Retinal pigment epithelial cell (primary cell): ENCODE results near the gene CASKIN1.
"Not testable (repeated sequence)": the region's sequence is repeated elsewhere in the genome, so short reads cannot be mapped to it uniquely, and the experiment has no call there.

Experiments used
- DNase-seq: peaks from one replicate; pipeline ENCODE4 v3.0.0-alpha.2; 2010; ENCODE audit warnings: low read depth
- H3K4me3 ChIP-seq: 2 replicates; pipeline ENCODE4 v1.5.1; 2011; ENCODE audit warnings: mild to moderate bottlenecking, low read length, control low read depth, moderate library complexity
- TF ChIP-seq, protein P1 (sequence below): conservative IDR thresholded peaks from 2 replicates; pipeline ENCODE4 v1.5.1; 2011; ENCODE audit warnings: low read depth, low read length, control low read depth, inconsistent platforms

CASKIN1 gene

DNA sequence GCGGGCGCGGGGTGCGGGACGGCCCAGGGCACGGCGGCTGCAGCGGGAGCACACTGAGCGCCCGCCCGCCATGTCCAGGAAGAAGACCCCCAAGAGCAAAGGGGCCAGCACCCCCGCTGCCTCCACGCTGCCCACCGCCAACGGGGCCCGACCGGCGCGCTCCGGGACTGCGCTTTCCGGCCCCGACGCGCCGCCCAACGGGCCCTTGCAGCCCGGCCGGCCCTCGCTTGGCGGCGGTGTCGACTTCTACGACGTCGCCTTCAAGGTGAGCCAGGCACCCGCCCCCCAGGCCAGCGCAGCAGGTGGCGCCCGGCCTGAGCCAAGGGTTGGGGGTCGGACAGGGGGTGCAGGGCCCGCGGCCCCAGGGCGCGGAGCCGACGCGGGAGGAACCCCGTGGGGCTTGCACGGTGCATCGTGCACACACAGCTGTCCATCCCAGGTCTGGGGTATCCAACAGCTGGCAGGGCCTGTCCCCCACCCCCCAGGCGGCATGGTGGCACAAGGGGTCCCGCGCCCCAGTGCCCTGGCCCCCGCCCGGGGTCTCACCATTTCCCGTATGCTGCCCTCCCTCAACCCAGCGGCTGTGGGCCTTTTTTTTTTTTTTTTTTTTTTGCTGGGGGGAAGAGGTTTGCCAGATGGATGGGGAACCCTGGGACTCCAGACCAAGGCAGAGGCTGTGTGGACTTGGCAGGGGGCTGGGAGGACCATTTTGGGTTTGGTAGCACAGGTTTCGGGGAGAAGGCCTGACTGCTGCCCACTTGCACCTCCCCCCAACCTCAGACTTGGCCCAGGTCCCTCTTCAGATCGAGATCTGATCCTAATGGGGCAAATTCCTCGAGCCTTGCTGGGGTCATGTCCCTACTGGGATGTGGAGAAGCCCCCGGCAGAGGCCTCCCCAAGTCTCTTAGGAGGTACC is 47.4 kb downstream of the CASKIN1 start:
- peak overlapping the region; percentile 43 for H3K4me3 ChIP-seq
- DNase-seq, result no peak
- TF ChIP-seq, protein P1, sequence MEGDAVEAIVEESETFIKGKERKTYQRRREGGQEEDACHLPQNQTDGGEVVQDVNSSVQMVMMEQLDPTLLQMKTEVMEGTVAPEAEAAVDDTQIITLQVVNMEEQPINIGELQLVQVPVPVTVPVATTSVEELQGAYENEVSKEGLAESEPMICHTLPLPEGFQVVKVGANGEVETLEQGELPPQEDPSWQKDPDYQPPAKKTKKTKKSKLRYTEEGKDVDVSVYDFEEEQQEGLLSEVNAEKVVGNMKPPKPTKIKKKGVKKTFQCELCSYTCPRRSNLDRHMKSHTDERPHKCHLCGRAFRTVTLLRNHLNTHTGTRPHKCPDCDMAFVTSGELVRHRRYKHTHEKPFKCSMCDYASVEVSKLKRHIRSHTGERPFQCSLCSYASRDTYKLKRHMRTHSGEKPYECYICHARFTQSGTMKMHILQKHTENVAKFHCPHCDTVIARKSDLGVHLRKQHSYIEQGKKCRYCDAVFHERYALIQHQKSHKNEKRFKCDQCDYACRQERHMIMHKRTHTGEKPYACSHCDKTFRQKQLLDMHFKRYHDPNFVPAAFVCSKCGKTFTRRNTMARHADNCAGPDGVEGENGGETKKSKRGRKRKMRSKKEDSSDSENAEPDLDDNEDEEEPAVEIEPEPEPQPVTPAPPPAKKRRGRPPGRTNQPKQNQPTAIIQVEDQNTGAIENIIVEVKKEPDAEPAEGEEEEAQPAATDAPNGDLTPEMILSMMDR, result no peak

DNA sequence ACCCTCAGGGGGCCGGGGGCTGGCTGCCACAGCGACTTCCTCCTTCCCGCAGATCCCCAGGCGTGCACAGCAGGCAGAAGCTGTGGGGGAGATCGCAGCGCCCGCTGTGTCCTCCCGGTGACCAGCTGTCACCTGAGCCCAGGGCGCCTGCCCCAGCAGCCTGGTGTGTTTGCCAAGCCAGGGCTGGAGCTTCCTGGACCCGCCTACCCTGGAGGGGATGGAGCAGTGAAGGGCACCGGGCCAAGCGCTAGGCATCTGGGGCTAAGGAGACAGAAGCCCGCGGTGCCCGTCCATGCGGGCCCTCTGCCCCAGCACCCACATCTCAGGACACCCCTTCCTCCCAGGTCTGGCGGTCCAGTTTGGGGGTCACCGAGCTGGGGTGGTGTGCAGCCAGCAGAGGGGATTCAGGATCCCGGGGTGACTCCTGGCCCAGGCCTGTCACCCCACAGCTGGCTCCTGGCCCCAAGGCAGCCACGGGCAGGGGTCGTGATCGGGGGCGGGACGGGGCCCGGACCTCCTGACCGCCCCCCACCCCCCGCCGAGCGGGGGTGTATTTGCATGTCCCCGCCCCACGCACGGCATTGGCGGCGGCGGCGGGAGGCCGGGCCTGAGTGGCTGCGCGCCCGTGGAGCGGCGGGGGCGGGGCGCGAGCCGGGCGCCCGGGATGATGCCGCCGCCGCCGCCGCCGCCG is 48.3 kb downstream of the CASKIN1 start, which contains the start of gene RAB26:
Gene RAB26, plus strand, starts transcription at position 645 of the 691 bp plus-strand sequence. CDS start 159 bp downstream, outside the sequence.
- DNase-seq, result peak; percentile 69
- TF ChIP-seq, protein P1, result no peak

DNA sequence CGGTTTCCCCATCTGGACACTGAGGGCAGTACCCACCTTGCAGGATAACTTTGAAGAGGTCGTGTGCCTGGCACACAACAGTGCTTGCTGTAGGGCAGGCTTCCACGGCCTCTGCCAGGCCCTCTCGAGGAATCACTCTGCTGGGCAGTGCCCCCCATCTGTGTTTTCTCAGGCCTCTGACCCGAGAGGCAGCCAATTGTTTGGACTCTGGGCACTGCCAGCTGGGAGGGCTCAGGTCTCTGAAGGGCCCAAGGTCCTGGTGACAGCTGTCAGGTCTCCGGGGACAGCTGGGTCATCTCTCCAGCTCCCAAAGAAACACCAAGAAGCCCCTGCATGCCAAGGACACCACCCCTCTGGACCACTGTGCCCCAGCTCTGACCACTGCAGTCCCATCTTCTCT is 49.0 kb downstream of the CASKIN1 start:
- TF ChIP-seq, protein P1, result no peak
- H3K4me3 ChIP-seq, result no peak overlapping the region

More for the DNA sequence above, 48.3 kb downstream of the CASKIN1 start, which contains the start of gene RAB26:
- H3K4me3 ChIP-seq, result peak within 1 kb of the TSS; percentile 43

DNA sequence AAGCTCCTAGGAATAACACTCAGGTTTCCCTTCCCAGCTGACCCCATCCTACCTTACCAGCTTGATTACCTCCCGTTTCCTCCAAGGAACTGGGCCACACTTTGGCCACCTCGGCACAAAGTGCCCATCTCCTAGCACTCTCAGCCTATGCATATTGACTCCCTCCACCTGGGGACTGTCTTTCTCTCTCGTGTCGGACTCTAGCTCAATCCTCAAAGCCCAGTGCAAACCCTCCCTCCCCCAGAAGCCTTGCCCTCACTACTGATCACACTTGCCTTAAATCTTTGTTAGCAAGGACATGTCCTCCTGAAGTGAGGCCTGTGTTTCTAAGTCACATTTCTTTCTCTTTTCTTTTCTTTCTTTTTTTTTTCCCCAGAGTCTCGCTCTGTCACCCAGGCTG is 50.6 kb downstream of the CASKIN1 start:
- no peak for DNase-seq
- TF ChIP-seq, protein P1, result no peak
- no peak overlapping the region for H3K4me3 ChIP-seq

More for the DNA sequence above, 49.0 kb downstream of the CASKIN1 start:
- no peak for DNase-seq

DNA sequence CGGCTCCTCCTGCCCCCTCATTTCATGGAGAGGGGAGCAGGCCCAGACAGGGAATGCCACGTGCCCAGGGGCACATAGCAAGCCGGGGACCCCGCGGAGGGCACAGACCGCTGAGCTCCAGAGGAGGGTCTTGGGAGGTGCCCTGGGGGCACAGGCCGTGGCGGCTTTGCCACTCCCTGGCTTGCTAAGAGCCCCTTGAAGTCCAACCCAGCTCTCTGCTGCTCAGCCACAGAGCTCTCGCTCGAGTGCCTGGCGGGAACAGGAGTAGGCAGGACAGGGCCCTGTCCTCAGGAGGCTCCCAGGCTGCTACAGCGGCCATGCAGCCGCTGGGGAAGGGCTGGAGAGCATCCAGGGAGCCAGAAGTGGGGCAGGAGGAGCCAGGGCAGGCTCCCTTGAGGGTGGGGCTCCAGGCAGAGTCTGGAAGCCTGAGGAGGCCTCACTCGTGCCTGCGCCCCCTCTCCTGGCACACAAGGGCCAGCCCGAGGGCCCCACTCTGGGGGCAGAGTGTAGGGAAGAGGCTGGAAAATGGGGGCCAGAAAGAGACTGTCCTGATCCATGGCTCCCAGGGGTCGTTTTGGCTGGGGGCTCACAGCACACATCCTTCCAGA is 52.4 kb downstream of the CASKIN1 start:
- TF ChIP-seq, protein P1, result no peak
- H3K4me3 ChIP-seq, result no peak overlapping the region

DNA sequence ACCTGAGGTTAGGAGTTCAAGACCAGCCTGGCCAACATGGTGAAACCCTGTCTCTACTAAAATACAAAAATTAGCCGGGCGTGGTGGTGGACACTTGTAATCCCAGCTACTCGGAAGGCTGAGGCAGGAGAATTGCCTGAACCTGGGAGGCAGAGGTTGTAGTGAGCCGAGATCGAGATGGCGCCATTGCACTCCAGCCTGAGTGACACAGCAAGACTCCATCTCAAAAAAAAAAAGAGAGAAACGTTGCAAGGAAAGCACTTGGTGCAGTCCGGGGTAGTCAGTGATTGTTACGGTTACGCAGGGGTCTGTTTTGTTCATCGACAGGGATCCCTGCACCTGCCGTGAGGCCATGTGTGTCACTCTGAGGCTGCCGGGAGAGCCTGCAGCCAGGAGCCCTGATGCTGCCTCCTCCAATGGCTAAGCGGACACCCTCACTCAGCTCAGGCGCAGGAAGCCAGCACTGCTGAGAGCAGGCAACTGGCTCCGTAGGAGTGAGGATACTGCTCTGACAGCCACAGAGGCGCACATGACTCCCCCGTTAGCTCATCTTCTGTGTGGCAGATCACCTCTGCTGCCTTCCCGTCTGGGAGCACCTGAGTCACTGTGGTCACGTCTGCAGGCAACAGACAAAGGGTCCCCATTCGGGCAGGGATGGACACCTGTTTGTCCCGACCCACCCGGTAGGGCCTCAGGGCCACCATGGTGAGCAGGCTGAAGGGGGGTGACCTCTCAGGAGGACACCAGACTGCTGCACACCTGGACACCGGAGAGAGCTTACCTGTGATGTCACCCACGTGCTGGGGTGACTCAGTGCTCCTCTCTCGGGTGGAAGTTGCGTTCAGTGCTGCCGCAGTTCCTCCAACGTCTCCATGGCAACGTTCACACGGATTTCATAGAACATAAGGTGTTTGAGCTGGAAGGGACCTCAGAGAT is 53.2 kb downstream of the CASKIN1 start:
- TF ChIP-seq, protein P1, result no peak
- no peak overlapping the region for H3K4me3 ChIP-seq
- no peak for DNase-seq

More for the DNA sequence above, 52.4 kb downstream of the CASKIN1 start:
- DNase-seq, result no peak

DNA sequence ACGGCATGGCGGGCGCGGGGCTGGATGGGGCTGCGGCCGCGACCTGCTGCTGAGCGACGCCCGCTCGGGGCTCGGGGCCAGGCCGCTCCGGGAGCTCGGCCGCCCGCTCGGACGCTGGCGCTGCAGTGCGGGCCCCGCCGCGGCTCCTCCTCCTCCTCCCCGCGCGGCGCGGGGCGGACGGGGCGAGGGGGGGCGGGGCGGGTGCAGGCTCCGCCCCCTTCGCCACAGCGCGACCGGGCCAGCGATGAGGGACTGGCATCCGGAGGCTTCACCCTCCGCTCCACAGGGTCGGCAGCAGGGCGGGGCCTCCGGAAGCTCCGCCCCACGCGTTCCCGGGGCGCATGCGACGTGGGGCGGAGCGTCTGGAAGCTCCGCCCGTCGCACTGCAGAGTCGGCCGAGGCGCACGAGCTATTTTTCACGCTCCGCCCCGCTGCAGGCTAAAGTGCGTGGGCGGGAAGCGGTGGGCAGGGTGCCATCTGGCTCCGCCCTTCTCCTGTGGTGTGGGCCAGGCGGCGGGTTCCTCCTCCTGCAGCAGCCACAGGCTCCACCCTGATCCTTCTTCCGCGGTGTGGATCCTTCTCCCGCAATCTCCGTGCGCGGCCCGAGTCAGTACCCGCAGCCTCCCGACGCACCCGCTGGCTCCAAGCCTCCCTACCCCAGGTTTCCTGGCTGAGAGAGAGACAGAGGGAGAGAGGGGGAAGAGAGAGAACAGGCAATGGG is 60.5 kb downstream of the CASKIN1 start, which contains the start of gene PKD1:
Gene PKD1, minus strand, starts transcription at position 129 of the 721 bp plus-strand sequence. CDS start 209 bp downstream, outside the sequence.
- peak within 1 kb of the TSS; percentile 46 for H3K4me3 ChIP-seq
- DNase-seq, result peak; percentile 76

DNA sequence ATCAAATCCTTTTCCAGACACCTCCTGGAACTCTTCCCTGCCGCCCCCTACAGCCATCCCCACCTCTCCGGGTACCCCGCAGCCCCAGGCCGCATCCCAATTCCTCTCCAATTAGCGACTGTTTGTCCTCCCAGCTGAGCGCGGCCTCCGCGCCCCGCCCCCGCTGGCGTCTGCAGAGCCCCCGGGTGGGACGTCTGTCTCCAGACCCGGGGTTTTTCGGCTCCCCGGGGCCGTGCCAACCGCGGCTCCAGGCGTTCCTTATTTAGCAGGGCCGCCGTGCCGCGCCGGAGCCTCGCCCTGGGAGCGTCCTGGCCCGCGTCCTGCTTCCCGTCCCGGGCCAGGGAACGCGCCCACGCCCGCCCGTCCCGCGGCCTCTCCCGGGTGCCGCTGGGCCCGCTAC is 61.3 kb downstream of the CASKIN1 start:
- H3K4me3 ChIP-seq, result peak overlapping the region; percentile 46
- DNase-seq, result not testable (repeated sequence)

DNA sequence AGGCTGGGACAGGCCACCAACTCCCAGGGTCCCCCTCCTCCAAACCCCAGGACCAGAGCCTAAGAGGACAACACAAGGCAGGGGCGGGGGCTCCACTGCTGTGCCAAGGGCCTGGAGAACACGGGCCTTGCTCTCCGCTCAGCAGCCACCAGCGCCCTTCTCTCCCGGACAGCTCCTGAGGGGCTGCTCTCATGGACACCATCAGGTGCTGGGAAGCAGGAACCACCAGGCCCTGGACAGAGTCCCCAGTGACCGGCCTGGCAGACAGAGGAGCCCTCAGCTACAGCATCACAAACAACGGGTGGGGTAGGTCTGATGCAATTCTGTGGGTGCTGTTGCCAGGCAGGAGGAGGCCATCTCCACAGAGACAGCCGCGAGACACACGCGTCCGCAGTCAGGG is 62.6 kb downstream of the CASKIN1 start:
- not testable (repeated sequence) for DNase-seq, H3K4me3 ChIP-seq
